Ovary (tissue), 3 donors: ENCODE data around the gene KCNMB1.

Experiments used
- CTCF ChIP-seq, 3 donors: fragments of 450-650 bp in 2 of 3; fragments of 200-600 bp in 1 of 3; IDR thresholded peaks; one replicate each; pipeline versions ENCODE4 v1.5.1 to v1.8.0; 2016 to 2022; ENCODE audit warnings: antibody characterized with exemption in 3 of 3, mild to moderate bottlenecking in 1 of 3
- EP300 ChIP-seq: sonication (generic); formaldehyde crosslinking; IDR thresholded peaks from one replicate; pipeline ENCODE4 v1.6.1; 2017; ENCODE audit warnings: antibody characterized with exemption
- donor health status: DM: no; HTN: no; CAD: no.

- TF ChIP-seq CTCF (IDR thresholded peaks at IDR 0.05) (no peak), EP300 (no peak)
These were observed 12.1 kb downstream of the KCNMB1 start for GRCh38 chr5:170377027-170377426.
